Stimulated activated CD4-positive, alpha-beta T cell treated with anti-CD3 and anti-CD28 coated beads, Interleukin-15, amount 100 ng/mL, for 48 hours (primary cell): ENCODE data around the gene APOBEC3B.
"Not testable (repeated sequence)": the region's sequence is repeated elsewhere in the genome, so short reads cannot be mapped to it uniquely, and the experiment has no call there.

Experiments used
- DNase-seq, 2 donors: peaks; one replicate each; pipeline ENCODE4 v3.0.0-alpha.2; 2020; ENCODE audit warnings: low read depth in 2 of 2

APOBEC3B gene

GRCh38 chr22:38951734-38952133 is 30.4 kb upstream of the APOBEC3B start:
- no peak for DNase-seq

DNA sequence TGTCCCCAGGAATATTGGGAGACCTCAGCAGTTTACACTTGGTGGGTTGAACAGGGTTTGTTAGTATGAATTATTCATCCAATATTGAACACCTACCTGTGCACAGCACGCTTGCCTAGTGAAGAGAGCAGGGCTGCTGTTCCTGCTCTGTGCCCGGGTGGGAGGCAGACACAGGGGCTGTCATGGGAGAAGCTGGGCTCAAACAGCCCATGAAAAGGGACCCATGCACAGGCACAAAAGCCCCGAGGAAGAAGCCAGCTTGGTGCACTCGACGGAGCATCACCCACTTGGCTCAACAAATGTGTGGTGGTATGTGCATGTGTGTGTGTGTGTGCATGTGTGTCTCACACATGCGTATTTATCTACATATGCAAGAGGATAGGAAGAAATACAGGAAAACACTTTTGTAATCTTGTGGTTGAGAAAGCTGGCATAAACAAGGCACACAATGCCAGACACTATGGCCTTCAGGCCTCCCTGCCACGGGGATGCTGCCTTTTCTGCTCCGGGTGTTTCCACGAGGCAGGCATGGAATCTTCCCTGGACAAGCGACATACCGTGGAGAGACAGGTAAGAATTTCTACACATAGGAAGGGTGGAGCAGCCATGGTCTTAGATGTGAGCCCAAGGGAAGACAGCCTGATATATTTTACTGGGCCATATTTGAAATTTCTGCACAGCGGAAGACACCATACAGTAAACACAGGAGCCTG is 29.7 kb upstream of the APOBEC3B start:
- DNase-seq, result no peak

DNA sequence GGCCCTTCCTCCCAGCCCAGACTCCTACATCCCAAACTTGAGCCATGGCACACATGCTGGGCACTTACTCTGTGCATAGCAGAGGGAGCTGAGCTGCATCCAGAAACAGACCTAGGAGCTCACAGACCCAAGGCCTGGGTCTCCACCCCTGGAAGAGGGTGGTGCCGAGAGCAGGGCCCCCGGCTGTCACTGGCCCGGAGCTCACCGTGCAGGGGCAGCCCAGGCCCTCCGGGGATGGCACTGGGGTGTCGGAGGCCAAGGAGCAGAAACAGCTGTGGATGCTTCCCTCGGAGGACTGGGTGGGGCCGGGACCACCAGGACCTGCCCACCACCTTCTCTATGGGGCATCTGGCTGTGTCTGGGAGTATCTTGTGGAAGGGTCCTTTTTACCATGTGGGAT is 29.1 kb upstream of the APOBEC3B start:
- no peak for DNase-seq

GRCh38 chr22:38953577-38954413 is 28.4 kb upstream of the APOBEC3B start:
- peak; percentile 74 to 76 for DNase-seq

GRCh38 chr22:38954414-38955043 is 27.6 kb upstream of the APOBEC3B start:
- no peak for DNase-seq

- DNase-seq, result no peak
Measured at GRCh38 chr22:38955250-38955905, 26.8 kb upstream of the APOBEC3B start.

- DNase-seq, result no peak
Measured at GRCh38 chr22:38955926-38956325, 26.2 kb upstream of the APOBEC3B start.

DNA sequence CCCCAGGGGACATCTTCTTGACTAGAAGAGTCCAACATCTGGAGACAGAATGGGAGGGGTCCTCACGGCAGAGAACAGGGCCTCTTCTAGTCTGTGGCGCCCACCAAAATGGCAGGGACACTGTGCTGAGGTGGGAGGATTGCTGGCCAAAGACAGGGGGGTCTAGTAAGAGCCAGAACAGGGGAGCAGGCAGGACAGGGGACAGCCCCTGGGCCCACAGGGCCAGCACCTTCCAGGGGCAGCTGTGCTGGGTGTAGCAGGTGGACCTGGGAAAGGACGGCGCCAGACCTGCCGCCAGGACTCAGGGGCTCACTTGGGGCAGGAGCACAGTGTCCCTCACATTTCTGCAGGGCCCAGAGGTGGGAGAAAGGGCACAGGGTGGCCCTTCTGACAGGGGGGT is 25.6 kb upstream of the APOBEC3B start:
- no peak for DNase-seq

GRCh38 chr22:38957046-38957770 is 24.9 kb upstream of the APOBEC3B start, which contains the start of gene APOBEC3A:
Gene APOBEC3A (plus strand): TSS chr22:38957609. CDS start chr22:38957692, 83 bp downstream.
- DNase-seq, result no peak

DNA sequence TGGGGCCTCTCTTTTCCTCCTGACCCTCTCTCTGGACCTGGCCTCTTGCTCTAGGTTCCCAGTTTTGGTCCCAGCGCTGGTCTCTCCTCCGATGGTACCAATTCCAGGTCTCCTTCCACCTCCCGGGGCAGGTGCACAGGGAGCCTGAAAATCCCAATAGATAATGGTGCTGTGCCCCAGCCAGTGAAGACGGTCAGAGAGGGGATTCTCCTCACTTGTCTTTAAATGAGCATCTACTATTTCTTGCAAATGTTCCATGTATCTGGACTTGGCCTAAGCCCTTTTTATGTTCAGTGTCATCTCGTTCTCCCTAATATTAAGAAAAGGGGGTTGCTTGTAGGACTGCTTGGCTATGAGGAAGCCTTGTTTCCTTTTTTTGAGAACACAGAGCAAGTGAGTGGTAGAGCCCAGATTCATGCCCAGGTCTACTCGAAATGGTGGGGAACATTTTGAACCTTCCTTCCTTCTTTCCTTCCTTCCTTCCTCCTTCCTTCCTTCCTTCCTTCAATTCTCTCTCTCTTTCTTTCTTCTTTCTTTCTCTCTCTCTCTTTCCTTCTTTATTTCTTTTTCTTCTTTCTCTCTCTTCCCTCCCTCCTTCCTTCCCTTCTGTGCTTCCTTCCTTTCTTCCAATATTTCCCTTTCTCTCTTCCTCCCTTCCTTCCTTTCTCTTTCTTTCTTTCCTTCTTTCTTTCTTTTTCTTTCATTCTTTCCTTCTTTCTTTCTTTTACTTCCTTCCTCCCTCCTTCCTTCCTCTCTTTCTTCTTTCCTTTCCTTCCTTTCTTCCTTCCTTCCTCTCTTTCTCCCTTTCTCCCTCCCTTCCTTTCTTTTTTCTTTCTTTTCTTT is 24.1 kb upstream of the APOBEC3B start:
- DNase-seq, result no peak

- DNase-seq, result not testable (repeated sequence)
Measured at GRCh38 chr22:38958651-38958943, 23.6 kb upstream of the APOBEC3B start.

GRCh38 chr22:38959590-38959989 is 22.6 kb upstream of the APOBEC3B start:
- DNase-seq, result no peak

DNA sequence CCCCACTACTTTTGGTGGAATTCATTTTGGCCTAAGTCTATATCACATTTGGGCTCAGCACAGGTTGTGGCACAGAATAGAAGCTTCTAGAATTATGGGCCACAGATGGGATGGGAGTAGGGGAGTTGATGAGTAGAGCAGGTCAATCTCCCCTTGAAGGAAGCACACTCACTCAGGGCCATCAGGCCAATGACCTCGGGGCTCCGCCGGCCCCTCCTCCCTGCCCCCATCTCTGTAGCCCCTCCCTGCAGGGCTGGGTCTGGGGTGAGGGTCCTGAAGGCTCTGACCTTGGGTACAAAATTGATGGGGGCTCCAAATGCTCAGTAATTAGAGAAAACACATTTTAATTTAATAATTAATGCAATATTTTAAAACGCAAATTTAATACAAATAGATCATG is 21.5 kb upstream of the APOBEC3B start:
- DNase-seq, result not testable (repeated sequence)

DNA sequence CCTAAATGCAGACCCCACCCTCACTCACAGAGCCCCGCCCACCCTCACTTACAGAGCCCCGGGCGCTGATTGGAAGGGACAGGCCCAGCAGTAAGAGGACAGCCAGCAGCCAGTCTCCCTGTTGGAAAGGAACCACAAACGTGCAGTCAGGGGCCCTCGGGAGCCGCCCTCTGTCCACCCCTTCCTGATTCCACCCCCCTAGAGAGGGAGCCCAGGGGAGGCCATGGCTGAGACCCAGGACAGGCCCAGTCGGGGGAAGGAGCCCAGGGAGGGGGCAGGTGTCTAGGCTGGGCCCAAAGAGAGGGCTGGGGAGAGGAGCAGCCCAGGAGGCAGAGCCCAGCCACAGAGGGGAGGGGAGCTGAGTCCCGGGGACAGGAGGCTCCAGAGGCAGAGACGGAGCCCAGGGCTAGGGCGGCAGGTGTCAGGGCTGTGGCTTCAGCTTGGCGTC is 18.8 kb upstream of the APOBEC3B start:
- DNase-seq, result not testable (repeated sequence)

- no peak for DNase-seq
Measured at GRCh38 chr22:38963872-38964271, 18.3 kb upstream of the APOBEC3B start.

- no peak for DNase-seq
Measured at GRCh38 chr22:38964306-38964705, 17.8 kb upstream of the APOBEC3B start.

DNA sequence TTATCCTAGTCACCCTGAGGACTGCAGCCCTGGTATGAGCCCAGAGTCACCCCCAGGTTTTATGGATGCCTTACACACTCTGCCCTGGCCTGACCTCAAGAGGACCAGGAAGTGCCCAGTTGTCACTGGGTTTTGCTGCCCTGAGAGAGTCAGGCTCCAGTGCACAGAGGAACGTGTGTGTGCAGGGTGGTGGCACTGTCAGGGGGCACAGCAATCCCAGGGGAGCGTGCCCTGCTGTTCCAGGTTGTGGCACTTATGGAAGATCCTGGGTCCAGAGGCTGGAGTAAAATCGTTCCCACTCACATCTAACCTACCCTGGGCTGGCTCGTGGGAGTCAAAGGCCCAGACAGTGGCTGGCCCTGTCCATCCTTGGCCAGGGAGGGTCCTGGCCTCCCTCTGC is 17.2 kb upstream of the APOBEC3B start:
- DNase-seq, result no peak

GRCh38 chr22:38965614-38966379 is 16.4 kb upstream of the APOBEC3B start:
- DNase-seq, result no peak

DNA sequence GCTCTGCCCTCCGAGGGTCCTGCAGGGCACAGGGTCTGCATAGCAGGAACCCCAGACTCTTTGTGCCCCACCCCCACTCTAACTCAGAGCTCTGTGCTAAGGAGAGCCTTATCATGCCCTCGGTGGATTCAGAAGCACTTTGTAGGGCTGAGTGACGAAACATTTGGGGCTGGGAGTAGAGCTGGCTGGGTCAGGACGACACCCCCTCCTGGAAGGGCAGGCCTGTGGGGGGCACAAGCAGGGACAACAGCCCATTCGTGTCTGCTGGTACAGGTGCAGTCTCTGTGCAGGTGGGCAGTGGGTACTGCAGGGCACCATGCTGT is 15.8 kb upstream of the APOBEC3B start:
- DNase-seq, result no peak

- DNase-seq, result no peak
Measured at GRCh38 chr22:38966942-38967341, 15.2 kb upstream of the APOBEC3B start.
